Tibial nerve (tissue), 4 donors: ENCODE measurements around the gene SATB1. TPM values are rescaled to one million over a fixed set of nuclear protein-coding genes. Genes with fewer than 3 reads are reported as not detected.

Source experiments
- DNase-seq, 2 donors: peaks; one replicate each; pipeline ENCODE4 v3.0.0-alpha.2; 2019; ENCODE audit warnings: low spot score in 2 of 2
- H3K27ac ChIP-seq, 4 donors: fragments of 200-600 bp; sonication (generic) in 3 of 4; one replicate each; pipeline ENCODE4 v1.5.1; 2017 to 2019; ENCODE audit warnings: mild to moderate bottlenecking in 1 of 4
- H3K27me3 ChIP-seq, 2 donors: fragments of 200-600 bp; sonication (generic) in 1 of 2; one replicate each; pipeline versions ENCODE4 v1.5.1 to v1.6.0; 2017 to 2019
- H3K36me3 ChIP-seq, 3 donors: fragments of 200-600 bp; sonication (generic); one replicate each; pipeline ENCODE4 v1.5.1; 2018 to 2019
- H3K4me1 ChIP-seq, 4 donors: fragments of 200-600 bp; sonication (generic) in 3 of 4; one replicate each; pipeline ENCODE4 v1.5.1; 2017 to 2019
- H3K4me3 ChIP-seq, 4 donors: fragments of 200-600 bp; sonication (generic) in 3 of 4; one replicate each; pipeline ENCODE4 v1.5.1; 2017 to 2019; ENCODE audit warnings: mild to moderate bottlenecking in 1 of 4, moderate library complexity in 1 of 4
- H3K9me3 ChIP-seq, 4 donors: fragments of 200-600 bp; sonication (generic) in 3 of 4; one replicate each; pipeline ENCODE4 v1.5.1; 2017 to 2019
- CTCF ChIP-seq, 5 experiments: fragments of 200-600 bp in 3 of 5; fragments of 450-650 bp in 2 of 5; sonication (generic) in 3 of 5; IDR thresholded peaks; one replicate each; pipeline ENCODE4 v1.5.1; 2016 to 2019; ENCODE audit warnings: antibody characterized with exemption in 5 of 5, mild to moderate bottlenecking in 3 of 5, moderate library complexity in 2 of 5
- EP300 ChIP-seq, 2 donors: sonication (generic); formaldehyde crosslinking; IDR thresholded peaks; one replicate each; pipeline ENCODE4 v1.6.1; 2017; ENCODE audit warnings: antibody characterized with exemption in 2 of 2, mild to moderate bottlenecking in 1 of 2
- POLR2A ChIP-seq, 2 donors: fragments of 450-650 bp; IDR thresholded peaks; one replicate each; pipeline ENCODE4 v1.6.1; 2017; ENCODE audit warnings: antibody characterized with exemption in 2 of 2, mild to moderate bottlenecking in 2 of 2, moderate library complexity in 2 of 2
- WGBS, 2 donors: methylation state at CpG; one replicate each; pipeline ENCODE4 v1.1.5; 2018; 5-methylcytosine and 5-hydroxymethylcytosine counted together
- total RNA-seq, 4 donors: library from RNA; depleted of rRNA; stranded (reverse); fragments of >200 nt; gene quantifications; one replicate each; pipeline ENCODE4 v1.1.0, GENCODE V29; 2016

SATB1 gene
- total RNA-seq, 4 donors from 2014 or later, result 28.5 to 48.5 (median 42.8) TPM

GRCh38 chr3:18394384-18394995 is 30.6 kb downstream of the SATB1 start:
- TF ChIP-seq EP300 (IDR thresholded peaks at IDR 0.05) (no peak), CTCF (IDR thresholded peaks at IDR 0.05) (no peak), POLR2A (IDR thresholded peaks at IDR 0.05) (no peak)
- H3K36me3 ChIP-seq, result peaks cover 0 to 31% (median 0%) of the 10 kb centered on the region in 3 donors
- DNase-seq, result no peak
- H3K9me3 ChIP-seq, result no peaks in the 10 kb centered on the region
- H3K27ac ChIP-seq, result no peak overlapping the region
- H3K27me3 ChIP-seq, result no peaks in the 10 kb centered on the region
- WGBS, 2 donors, result 91 to 93% methylated on average over 12 of the region's 12 CpGs
- H3K4me3 ChIP-seq, result no peak overlapping the region
- no peaks in the 10 kb centered on the region for H3K4me1 ChIP-seq

- Histone ChIP-seq H3K36me3 (peaks cover 0 to 31% (median 0%) of the 10 kb centered on the region in 3 donors), H3K9me3 (no peaks in the 10 kb centered on the region), H3K27me3 (no peaks in the 10 kb centered on the region), H3K27ac (no peak overlapping the region), H3K4me3 (no peak overlapping the region), H3K4me1 (no peaks in the 10 kb centered on the region)
- WGBS, 2 donors, result 69 to 82% methylated on average over 2 of the region's 2 CpGs
- no peak for TF ChIP-seq EP300 (IDR thresholded peaks at IDR 0.05)
- no peak for TF ChIP-seq POLR2A (IDR thresholded peaks at IDR 0.05)
- TF ChIP-seq CTCF (IDR thresholded peaks at IDR 0.05), result no peak
- DNase-seq, result no peak
These were observed 31.2 kb downstream of the SATB1 start for GRCh38 chr3:18393906-18394305.

- no peaks in the 10 kb centered on the region for H3K4me1 ChIP-seq
- H3K36me3 ChIP-seq, result peaks cover 0 to 23% (median 0%) of the 10 kb centered on the region in 3 donors
- no peak for TF ChIP-seq EP300 (IDR thresholded peaks at IDR 0.05)
- no peak for TF ChIP-seq CTCF (IDR thresholded peaks at IDR 0.05)
- TF ChIP-seq POLR2A (IDR thresholded peaks at IDR 0.05), result no peak
- no peak for DNase-seq
- WGBS, 2 donors, result 49 to 58% methylated on average over 3 of the region's 3 CpGs
- no peak overlapping the region for H3K27ac ChIP-seq
- H3K9me3 ChIP-seq, result no peaks in the 10 kb centered on the region
- H3K4me3 ChIP-seq, result no peak overlapping the region
- H3K27me3 ChIP-seq, result no peaks in the 10 kb centered on the region
These were observed 35.0 kb downstream of the SATB1 start for GRCh38 chr3:18390024-18390660.

GRCh38 chr3:18389108-18389733 is 35.9 kb downstream of the SATB1 start:
- 45 to 52% methylated on average over 2 of the region's 2 CpGs for WGBS, 2 donors
- H3K36me3 ChIP-seq, result peaks cover 0 to 19% (median 0%) of the 10 kb centered on the region in 3 donors

More at GRCh38 chr3:18389108-18389733, 35.9 kb downstream of the SATB1 start:
- TF ChIP-seq EP300 (IDR thresholded peaks at IDR 0.05) (no peak), CTCF (IDR thresholded peaks at IDR 0.05) (peak; percentile 19 to 64 (median 38)), POLR2A (IDR thresholded peaks at IDR 0.05) (no peak)
- Histone ChIP-seq H3K4me3 (no peak overlapping the region), H3K27me3 (no peaks in the 10 kb centered on the region), H3K4me1 (no peaks in the 10 kb centered on the region), H3K27ac (no peak overlapping the region), H3K9me3 (no peaks in the 10 kb centered on the region)
- peak in 1 of 2 donors; percentile 9 for DNase-seq
